HG03196 (cell line): ENCODE measurements around the gene CFAP54.
"Not testable (repeated sequence)": the region's sequence is repeated elsewhere in the genome, so short reads cannot be mapped to it uniquely, and the experiment has no call there.

Source experiments
- ATAC-seq: cut with Tn5 transposase; IDR thresholded peaks from one replicate; pipeline ENCODE4 v1.9.1; 2021; ENCODE audit not compliant: unreplicated experiment

Gene CFAP54

GRCh38 chr12:96489392-96490056 lies at the start of gene CFAP54:
Gene CFAP54 (plus strand): TSS chr12:96489577. CDS start chr12:96489610, 33 bp downstream.
- ATAC-seq = peak; percentile 99

GRCh38 chr12:96441816-96442215 lies 47.6 kb upstream of the CFAP54 start:
- ATAC-seq = no peak

GRCh38 chr12:96442906-96443305 lies 46.5 kb upstream of the CFAP54 start:
- no peak for ATAC-seq

- no peak for ATAC-seq
Measured at GRCh38 chr12:96444399-96444798, 45.0 kb upstream of the CFAP54 start.

- ATAC-seq = peak; percentile 97
Measured at GRCh38 chr12:96445691-96446583, 43.4 kb upstream of the CFAP54 start.

GRCh38 chr12:96447256-96447655 lies 42.1 kb upstream of the CFAP54 start:
- ATAC-seq = no peak

- no peak for ATAC-seq
Measured at GRCh38 chr12:96448300-96448699, 41.1 kb upstream of the CFAP54 start.

- no peak for ATAC-seq
Measured at GRCh38 chr12:96452261-96452922, 37.0 kb upstream of the CFAP54 start.

GRCh38 chr12:96454396-96454795 lies 35.0 kb upstream of the CFAP54 start:
- ATAC-seq = no peak

GRCh38 chr12:96456265-96456974 lies 33.0 kb upstream of the CFAP54 start:
- peak; percentile 80 for ATAC-seq

- no peak for ATAC-seq
Measured at GRCh38 chr12:96457191-96457930, 32.0 kb upstream of the CFAP54 start.

- not testable (repeated sequence) for ATAC-seq
Measured at GRCh38 chr12:96459281-96459680, 30.1 kb upstream of the CFAP54 start.

GRCh38 chr12:96462571-96463280 lies 26.7 kb upstream of the CFAP54 start:
- ATAC-seq = no peak

- ATAC-seq = no peak
Measured at GRCh38 chr12:96465896-96466295, 23.5 kb upstream of the CFAP54 start.

- no peak for ATAC-seq
Measured at GRCh38 chr12:96466939-96467751, 22.2 kb upstream of the CFAP54 start.

- ATAC-seq = no peak
Measured at GRCh38 chr12:96471368-96472050, 17.9 kb upstream of the CFAP54 start.

GRCh38 chr12:96472384-96472783 lies 17.0 kb upstream of the CFAP54 start:
- ATAC-seq = no peak

- no peak for ATAC-seq
Measured at GRCh38 chr12:96473394-96474093, 15.8 kb upstream of the CFAP54 start.
